HG03280 (cell line): ENCODE results near the gene ABCB1.
"Not testable (repeated sequence)": the region's sequence is repeated elsewhere in the genome, so short reads cannot be mapped to it uniquely, and the experiment has no call there.

Experiments used
- ATAC-seq: cut with Tn5 transposase; IDR thresholded peaks from one replicate; pipeline ENCODE4 v1.9.1; 2021; ENCODE audit warnings: mild to moderate bottlenecking, moderate library complexity; ENCODE audit not compliant: unreplicated experiment

Gene ABCB1

GRCh38 chr7:87474533-87475358 is 125.9 kb downstream of the ABCB1 start:
- ATAC-seq: peak; percentile 62

GRCh38 chr7:87473986-87474385 is 126.7 kb downstream of the ABCB1 start:
- no peak for ATAC-seq

GRCh38 chr7:87473192-87473591 is 127.5 kb downstream of the ABCB1 start:
- ATAC-seq: no peak

GRCh38 chr7:87471473-87471872 is 129.2 kb downstream of the ABCB1 start:
- ATAC-seq: no peak

GRCh38 chr7:87469204-87469603 is 131.5 kb downstream of the ABCB1 start:
- ATAC-seq: not testable (repeated sequence)

- not testable (repeated sequence) for ATAC-seq
These were observed 135.2 kb downstream of the ABCB1 start for GRCh38 chr7:87465534-87465880.

- not testable (repeated sequence) for ATAC-seq
These were observed 135.7 kb downstream of the ABCB1 start for GRCh38 chr7:87464830-87465533.

- no peak for ATAC-seq
These were observed 136.7 kb downstream of the ABCB1 start for GRCh38 chr7:87463982-87464381.

GRCh38 chr7:87460444-87460843 is 140.2 kb downstream of the ABCB1 start:
- ATAC-seq: not testable (repeated sequence)

- no peak for ATAC-seq
These were observed 140.7 kb downstream of the ABCB1 start for GRCh38 chr7:87459941-87460340.

- no peak for ATAC-seq
These were observed 142.5 kb downstream of the ABCB1 start for GRCh38 chr7:87458148-87458547.

GRCh38 chr7:87456247-87456646 is 144.4 kb downstream of the ABCB1 start:
- ATAC-seq: no peak
